ENCODE results near the gene PHLPP1.

- TF ChIP-seq ZNF549 (tag by site-specific recombination; IDR thresholded peaks at IDR 0.05) (no peak), ZBTB7A (tag by site-specific recombination; IDR thresholded peaks at IDR 0.05; ENCODE audit: low read depth) (no peak), CTCF (tag by site-specific recombination; IDR thresholded peaks at IDR 0.05) (no peak), ZNF837 (tag by site-specific recombination; IDR thresholded peaks at IDR 0.05) (no peak)
Measured at GRCh38 chr18:62899534-62899933, 184.2 kb downstream of the PHLPP1 start.
